ACC112 (cell line): ENCODE measurements around the gene ADAD2.
"Not testable (repeated sequence)": the region's sequence is repeated elsewhere in the genome, so short reads cannot be mapped to it uniquely, and the experiment has no call there.

ENCODE experiments used
- H2AFZ ChIP-seq: fragments of 200-600 bp; sonication (generic); one replicate; pipeline ENCODE4 v1.6.0; 2017; ENCODE audit warnings: antibody characterized with exemption, low read length; ENCODE audit not compliant: unreplicated experiment
- H3K27ac ChIP-seq: fragments of 200-600 bp; sonication (generic); 2 replicates; pipeline ENCODE4 v1.5.1; 2014; ENCODE audit warnings: low read depth, mild to moderate bottlenecking, antibody characterized with exemption, low read length, moderate library complexity
- H3K27me3 ChIP-seq: fragments of 200-600 bp; sonication (generic); 2 replicates; pipeline ENCODE4 v1.6.1; 2014; ENCODE audit warnings: mild to moderate bottlenecking, antibody characterized with exemption, low read length, moderate library complexity, mixed read lengths; ENCODE audit not compliant: insufficient read depth
- H3K36me3 ChIP-seq: fragments of 200-600 bp; sonication (generic); 2 replicates; pipeline ENCODE4 v1.6.1; 2016; ENCODE audit warnings: mild to moderate bottlenecking, antibody characterized with exemption, low read length, moderate library complexity, mixed read lengths; ENCODE audit not compliant: insufficient read depth
- H3K4me1 ChIP-seq: fragments of 200-600 bp; sonication (generic); one replicate; pipeline ENCODE4 v1.6.1; 2016; ENCODE audit warnings: low read length, mixed read lengths; ENCODE audit not compliant: insufficient read depth, unreplicated experiment, control insufficient read depth
- H3K4me3 ChIP-seq: fragments of 200-600 bp; sonication (generic); 2 replicates; pipeline ENCODE4 v1.5.1; 2014; ENCODE audit warnings: mild to moderate bottlenecking, low read depth, low read length
- H3K79me2 ChIP-seq: fragments of 200-600 bp; sonication (generic); one replicate; pipeline ENCODE4 v1.6.0; 2016; ENCODE audit warnings: low read length; ENCODE audit not compliant: control insufficient read depth, unreplicated experiment, insufficient read depth

Gene ADAD2

DNA sequence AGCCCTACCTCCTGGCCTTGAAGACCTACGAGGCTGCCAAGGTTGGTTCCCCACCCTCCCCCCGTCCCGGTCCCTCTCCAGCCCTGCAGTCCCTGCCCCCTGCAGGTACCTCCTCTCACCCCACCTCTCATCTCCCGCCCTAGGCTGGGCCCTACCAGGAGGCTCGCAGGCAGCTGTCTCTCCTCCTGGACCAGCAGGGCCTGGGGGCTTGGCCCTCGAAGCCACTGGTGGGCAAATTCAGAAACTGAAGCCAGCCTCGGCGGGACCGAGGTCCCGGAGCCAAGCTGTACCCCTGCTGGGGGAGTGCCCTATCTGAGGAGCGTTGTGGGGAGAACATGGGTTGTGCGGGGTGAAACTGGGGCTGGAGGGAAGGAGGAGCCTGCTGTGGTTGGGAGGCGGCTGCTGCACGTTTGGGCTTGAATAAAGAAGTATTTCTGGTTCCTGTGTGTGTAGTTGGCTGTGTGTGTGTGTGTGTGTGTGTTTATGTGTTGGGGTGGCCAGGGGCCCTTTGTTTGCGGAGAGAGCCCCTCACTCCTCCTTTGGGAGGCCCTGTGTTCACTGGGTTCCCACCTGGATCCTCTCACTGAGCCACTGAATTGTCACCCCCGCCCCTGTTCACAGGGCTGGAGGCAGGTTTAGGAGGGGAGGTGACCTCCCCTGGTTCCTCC, 5.9 kb downstream of the ADAD2 start:
- no peak overlapping the region for H3K27ac ChIP-seq
- H3K27me3 ChIP-seq = no peaks in the 10 kb centered on the region
- no peaks in the 10 kb centered on the region for H3K79me2 ChIP-seq
- no peak overlapping the region for H2AFZ ChIP-seq
- H3K4me1 ChIP-seq = peaks cover 7% of the 10 kb centered on the region
- no peaks in the 10 kb centered on the region for H3K36me3 ChIP-seq
- no peak overlapping the region for H3K4me3 ChIP-seq

DNA sequence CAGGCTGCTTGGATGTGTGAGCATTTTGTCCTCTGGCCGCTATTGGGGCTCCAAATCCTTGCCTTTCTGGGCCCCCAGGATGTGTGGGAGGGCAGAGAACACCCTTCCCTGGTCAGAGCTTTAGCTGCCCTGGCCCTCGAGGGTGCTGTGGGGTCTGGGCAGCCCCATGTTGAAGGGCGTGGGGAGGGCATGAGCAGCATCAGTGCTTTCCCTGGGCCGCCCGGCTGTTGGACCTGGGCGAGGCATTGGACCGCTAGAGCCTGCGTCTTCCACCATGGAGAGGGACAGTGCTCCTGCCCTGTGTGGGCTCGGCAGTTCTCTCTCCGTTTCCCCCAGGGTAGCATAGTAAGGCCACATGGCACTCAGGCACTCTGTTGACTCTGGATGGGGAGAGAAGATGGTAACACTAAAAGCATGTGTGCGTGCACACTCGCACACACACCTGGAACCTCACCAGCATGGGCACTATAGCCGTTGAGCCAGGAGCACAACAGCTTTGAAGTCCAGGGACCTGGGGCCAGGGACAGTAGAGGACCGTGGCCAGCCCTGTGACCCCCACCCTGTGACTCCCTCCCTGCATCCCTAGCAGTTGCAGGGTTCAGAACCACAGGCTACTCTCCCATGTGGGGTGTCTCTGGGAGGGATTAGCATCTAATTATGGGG, 6.6 kb downstream of the ADAD2 start:
- 0 out of 2 replicates have a peak, but pooled peaks cover 2% of the 10 kb centered on the region for H3K27me3 ChIP-seq
- H3K36me3 ChIP-seq = no peaks in the 10 kb centered on the region
- H3K27ac ChIP-seq = no peak overlapping the region
- H3K79me2 ChIP-seq = no peaks in the 10 kb centered on the region
- peaks cover 7% of the 10 kb centered on the region for H3K4me1 ChIP-seq
- no peak overlapping the region for H3K4me3 ChIP-seq
- H2AFZ ChIP-seq = no peak overlapping the region

DNA sequence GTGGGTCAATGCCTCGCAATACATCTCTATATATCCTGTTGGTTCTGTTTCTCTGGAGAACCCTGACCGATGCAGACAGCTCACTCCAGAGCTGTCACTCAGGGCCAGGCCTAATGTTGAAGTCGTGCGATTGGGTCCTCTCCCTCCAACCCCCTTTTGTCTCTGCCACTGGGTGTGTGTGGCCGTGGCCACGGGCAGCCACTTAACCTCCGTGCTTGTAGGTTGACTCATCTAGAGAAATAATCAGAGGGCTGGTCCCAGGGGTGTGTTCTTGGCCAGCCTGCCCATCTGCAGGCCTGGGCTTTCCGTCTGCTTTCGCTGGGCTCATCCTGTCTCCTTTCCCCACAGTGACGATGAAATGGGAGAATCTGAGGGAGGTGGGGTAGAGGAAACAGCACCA, 7.4 kb downstream of the ADAD2 start:
- no peak overlapping the region for H3K4me3 ChIP-seq
- peaks cover 7% of the 10 kb centered on the region for H3K4me1 ChIP-seq
- no peaks in the 10 kb centered on the region for H3K36me3 ChIP-seq
- no peaks in the 10 kb centered on the region for H3K79me2 ChIP-seq
- H3K27ac ChIP-seq = no peak overlapping the region
- 0 out of 2 replicates have a peak, but pooled peaks cover 3% of the 10 kb centered on the region for H3K27me3 ChIP-seq
- no peak overlapping the region for H2AFZ ChIP-seq

DNA sequence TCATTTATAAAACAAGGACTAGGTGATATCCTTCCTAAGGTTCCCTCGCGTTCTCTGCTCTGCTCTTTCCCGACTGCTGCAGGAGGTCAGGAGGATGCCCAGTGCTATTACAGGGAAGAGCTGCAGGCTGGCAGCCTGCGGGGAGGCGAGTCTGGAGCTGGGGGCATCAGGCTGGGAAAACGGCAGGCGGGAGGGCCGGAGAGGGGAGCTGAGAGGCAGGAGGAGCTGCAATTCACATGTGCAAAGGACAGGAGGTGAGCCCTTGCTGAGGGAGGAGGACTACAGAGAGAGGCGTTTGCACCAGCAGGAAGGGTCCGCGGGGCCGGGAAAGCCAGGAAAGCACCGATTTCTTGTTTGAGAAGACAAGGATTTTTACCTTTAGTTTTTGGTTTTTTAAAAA, 8.1 kb downstream of the ADAD2 start:
- Histone ChIP-seq H3K36me3 (no peaks in the 10 kb centered on the region), H3K27ac (no peak overlapping the region), H3K27me3 (0 out of 2 replicates have a peak, but pooled peaks cover 3% of the 10 kb centered on the region), H3K79me2 (no peaks in the 10 kb centered on the region), H3K4me3 (no peak overlapping the region), H3K4me1 (peaks cover 7% of the 10 kb centered on the region), H2AFZ (no peak overlapping the region)

DNA sequence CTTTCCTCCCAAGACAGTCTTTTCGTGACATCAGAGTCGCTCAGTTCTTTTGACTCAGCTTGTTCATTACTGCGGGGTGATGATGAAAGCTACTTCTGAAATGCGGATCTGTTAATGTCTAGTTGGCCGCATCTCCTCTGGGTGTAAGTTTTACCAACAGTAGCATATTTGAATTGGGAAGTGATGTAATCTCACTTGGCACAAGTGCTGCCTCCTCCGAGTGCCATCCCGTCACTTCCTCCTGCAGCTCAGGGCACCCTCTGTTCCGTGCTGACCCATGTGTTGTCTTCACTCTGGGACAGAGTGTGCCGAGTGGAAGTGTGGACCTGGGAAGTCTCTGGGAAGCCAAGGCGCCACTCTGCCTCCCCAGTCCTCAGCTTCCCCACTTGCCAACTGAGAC, 8.9 kb downstream of the ADAD2 start:
- Histone ChIP-seq H3K79me2 (no peaks in the 10 kb centered on the region), H3K4me3 (no peak overlapping the region), H3K27me3 (0 out of 2 replicates have a peak, but pooled peaks cover 3% of the 10 kb centered on the region), H3K36me3 (no peaks in the 10 kb centered on the region), H3K4me1 (peaks cover 7% of the 10 kb centered on the region), H2AFZ (no peak overlapping the region), H3K27ac (no peak overlapping the region)

DNA sequence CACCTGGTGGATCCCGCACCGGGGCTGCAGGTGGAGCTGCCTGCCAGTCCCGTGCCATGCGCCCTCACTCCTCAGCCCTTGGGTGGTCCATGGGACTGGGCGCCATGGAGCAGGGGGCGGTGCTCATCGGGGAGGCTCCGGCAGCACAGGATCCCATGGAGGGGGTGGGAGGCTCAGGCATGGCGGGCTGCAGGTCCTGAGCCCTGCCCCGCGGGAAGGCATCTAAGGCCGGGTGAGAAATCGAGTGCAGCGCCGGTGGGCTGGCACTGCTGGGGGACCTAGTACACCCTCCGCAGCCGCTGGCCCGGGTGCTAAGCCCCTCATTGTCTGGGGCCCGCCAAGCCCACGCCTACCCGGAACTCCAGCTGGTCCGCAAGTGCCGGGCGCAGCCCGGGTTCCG, 13.6 kb downstream of the ADAD2 start:
- not testable (repeated sequence) for H3K27ac ChIP-seq, H2AFZ ChIP-seq, H3K36me3 ChIP-seq, H3K27me3 ChIP-seq, H3K79me2 ChIP-seq, H3K4me1 ChIP-seq, H3K4me3 ChIP-seq

DNA sequence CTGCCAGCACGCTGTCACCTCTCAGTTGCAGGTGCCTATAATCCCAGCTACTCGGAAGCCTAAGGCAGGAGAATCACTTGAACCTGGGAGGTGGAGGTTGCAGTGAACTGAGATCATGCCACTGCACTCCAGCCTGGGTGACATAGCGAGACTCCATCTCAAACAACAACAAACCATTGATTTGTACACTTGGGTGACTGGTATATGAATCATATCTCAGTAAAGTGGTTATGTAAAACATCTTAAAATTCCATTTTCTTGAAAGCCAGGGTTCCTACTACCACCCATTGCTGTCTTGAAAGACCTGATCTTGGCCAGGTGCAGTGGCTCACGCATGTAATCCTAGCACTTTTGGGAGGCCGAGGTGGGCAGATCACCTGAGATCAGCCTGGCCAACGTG, 14.2 kb downstream of the ADAD2 start:
- H2AFZ ChIP-seq, H3K4me3 ChIP-seq, H3K36me3 ChIP-seq, H3K79me2 ChIP-seq, H3K27ac ChIP-seq, H3K27me3 ChIP-seq, H3K4me1 ChIP-seq: not testable (repeated sequence)

DNA sequence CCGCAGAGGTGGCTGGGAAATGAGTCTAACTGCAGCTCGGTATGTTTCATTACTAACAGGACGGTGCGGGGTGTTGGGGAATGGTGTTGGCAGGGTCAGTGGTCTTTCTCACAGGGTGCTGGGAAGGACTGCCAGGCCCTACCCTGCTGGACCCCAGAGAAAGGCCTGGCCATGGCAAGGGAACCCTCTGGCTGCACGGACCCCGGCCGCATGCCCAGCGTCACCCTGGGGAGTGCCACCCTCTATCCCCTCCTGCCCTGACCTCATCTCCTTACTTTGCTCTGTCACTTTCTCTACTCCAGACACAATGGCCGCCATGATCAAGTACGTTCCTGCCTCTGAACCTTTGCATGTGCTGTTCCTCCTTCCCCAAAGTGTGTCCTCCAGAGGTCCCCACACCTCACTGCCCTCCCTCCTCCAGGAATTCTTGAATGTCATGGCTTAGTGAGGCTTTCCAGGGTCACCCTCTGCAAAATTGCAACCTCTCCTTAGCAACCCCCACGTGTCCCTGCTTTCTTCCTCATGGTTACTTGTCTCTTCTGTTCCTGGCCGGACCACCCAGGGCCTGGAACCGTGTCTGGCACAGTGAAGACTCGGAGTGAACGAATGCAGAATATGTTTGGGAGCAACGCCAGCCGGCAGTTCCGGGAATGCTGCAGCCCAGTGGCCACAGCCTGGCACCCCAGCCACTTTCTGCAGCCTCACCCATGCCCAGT, 15.2 kb downstream of the ADAD2 start:
- H3K27ac ChIP-seq = no peak overlapping the region
- 0 out of 2 replicates have a peak, but pooled peaks cover 5% of the 10 kb centered on the region for H3K27me3 ChIP-seq
- H3K36me3 ChIP-seq = no peaks in the 10 kb centered on the region
- H3K4me3 ChIP-seq = no peak overlapping the region
- H2AFZ ChIP-seq = no peak overlapping the region
- no peaks in the 10 kb centered on the region for H3K79me2 ChIP-seq
- peaks cover 4% of the 10 kb centered on the region for H3K4me1 ChIP-seq

DNA sequence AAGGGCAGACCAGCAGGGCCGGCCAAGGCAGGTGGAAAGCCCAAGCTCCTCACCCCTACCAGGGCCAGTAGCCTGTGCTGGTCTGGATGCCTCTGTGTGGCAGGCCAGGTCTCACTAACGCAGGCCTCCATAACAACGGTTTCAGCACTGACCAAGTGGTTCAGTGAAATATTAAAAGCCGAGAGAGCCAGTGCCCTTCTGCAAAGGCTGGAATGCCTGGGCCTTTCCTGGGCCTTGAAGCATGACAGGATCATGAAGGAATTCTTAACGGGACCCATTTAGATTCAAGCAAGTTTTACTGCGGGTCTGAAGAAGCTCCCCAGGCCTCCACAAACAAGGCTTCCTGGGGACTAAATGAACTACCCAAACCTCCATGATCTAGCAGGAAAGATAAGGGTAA, 16.3 kb downstream of the ADAD2 start:
- Histone ChIP-seq H3K79me2 (no peaks in the 10 kb centered on the region), H3K4me3 (no peak overlapping the region), H3K27me3 (0 out of 2 replicates have a peak, but pooled peaks cover 5% of the 10 kb centered on the region), H3K4me1 (peaks cover 4% of the 10 kb centered on the region), H3K27ac (no peak overlapping the region), H3K36me3 (no peaks in the 10 kb centered on the region), H2AFZ (no peak overlapping the region)

DNA sequence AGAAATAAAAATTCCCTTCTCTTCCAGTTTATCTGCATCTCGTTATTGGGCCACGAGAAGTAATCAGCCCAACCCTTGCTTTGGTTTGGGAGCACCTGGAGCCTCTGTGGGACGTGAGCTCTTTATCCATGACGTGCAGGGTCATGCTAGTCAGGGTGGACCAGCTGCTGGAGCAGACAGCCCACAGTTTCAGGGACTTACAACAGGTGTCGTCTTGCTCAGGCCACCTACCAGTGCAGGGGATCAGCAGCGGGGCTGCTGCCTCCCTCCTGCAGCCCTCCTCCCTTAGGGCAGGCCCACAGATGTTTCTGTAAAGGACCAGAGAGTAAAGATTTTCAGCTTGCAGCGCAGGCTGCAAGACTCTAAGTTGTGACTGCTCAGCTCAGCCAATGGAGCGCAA, 16.9 kb downstream of the ADAD2 start:
- H3K27ac ChIP-seq = no peak overlapping the region

More for the DNA sequence above, 16.9 kb downstream of the ADAD2 start:
- no peaks in the 10 kb centered on the region for H3K36me3 ChIP-seq
- no peaks in the 10 kb centered on the region for H3K79me2 ChIP-seq
- 0 out of 2 replicates have a peak, but pooled peaks cover 2% of the 10 kb centered on the region for H3K27me3 ChIP-seq
- H3K4me3 ChIP-seq = no peak overlapping the region
- H3K4me1 ChIP-seq = peaks cover 4% of the 10 kb centered on the region
- no peak overlapping the region for H2AFZ ChIP-seq
